K562 (cell line): ENCODE data around the gene GPR32. TPM values are rescaled to one million over a fixed set of nuclear protein-coding genes. Genes with fewer than 3 reads are reported as not detected.
"Not testable (repeated sequence)": the region's sequence is repeated elsewhere in the genome, so short reads cannot be mapped to it uniquely, and the experiment has no call there.

Experiments used
- ATAC-seq: fragments of 200-7000 bp; cut with Tn5 transposase; 3 replicates; pipeline ENCODE4 v1.9.1; 2020; ENCODE audit warnings: moderate library complexity
- BruUV-seq: library from RNA; stranded (reverse); fragments of 400-500 nt; replicated peaks from 2 replicates; lab custom pipeline; 2021; lab: Mats Ljungman, UMichigan
- CTCF ChIA-PET: fragments of 300-600 bp; formaldehyde crosslinking; extraction: SDS; loops from one replicate; lab custom pipeline; 2021; ENCODE audit warnings: low intra/inter-chr PET ratio; lab: Yijun Ruan, JAX
- POLR2A ChIA-PET: fragments of 300-600, 350-650 bp; sonication (Branson Sonifier 250); formaldehyde crosslinking; extraction: SDS; loops from one replicate; lab custom pipeline; 2021; ENCODE audit warnings: antibody characterized with exemption, inconsistent platforms; lab: Yijun Ruan, JAX
- DNase-seq, 4 experiments: peaks; one replicate each; pipeline versions ENCODE4 v3.0.0 to v3.0.0-alpha.2; 2011 to 2018; ENCODE audit warnings: low spot score in 3 of 4, mixed read lengths in 3 of 4; ENCODE audit errors: extremely low read depth in 1 of 4
- FAIRE-seq: peaks from 2 replicates; lab custom pipeline; 2011; peaks lifted over from hg19 to GRCh38; lab: Jason Lieb, UNC
- H2AFZ ChIP-seq: 2 replicates; pipeline ENCODE4 v1.6.0; 2011; ENCODE audit warnings: low read depth, low read length, control low read depth, inconsistent platforms
- H3K27ac ChIP-seq: fragments of 200-600 bp; 3 replicates; pipeline ENCODE4 v1.8.0; 2011; ENCODE audit warnings: low read depth, mild to moderate bottlenecking, control low read depth, inconsistent platforms, low read length, moderate library complexity, mixed read lengths; ENCODE audit errors: extremely low read depth
- H3K27me3 ChIP-seq, 2 experiments: fragments of 300-600 bp in 1 of 2; 2 replicates in 1 of 2; 3 replicates in 1 of 2; pipeline versions ENCODE4 v1.6.0 to v1.8.0; 2011; ENCODE audit warnings: inconsistent platforms in 2 of 2, low read length in 2 of 2, mild to moderate bottlenecking in 1 of 2, mixed read lengths in 1 of 2, moderate library complexity in 1 of 2; ENCODE audit not compliant: control insufficient read depth in 2 of 2, insufficient read depth in 2 of 2
- H3K36me3 ChIP-seq: fragments of 300-600 bp; 3 replicates; pipeline ENCODE4 v1.8.0; 2011; ENCODE audit warnings: mild to moderate bottlenecking, low read length, inconsistent platforms; ENCODE audit not compliant: control insufficient read depth, insufficient read depth
- H3K4me1 ChIP-seq, 2 experiments: fragments of 200-600 bp in 1 of 2; replicated peaks in 1 of 2; 2 replicates in 1 of 2; 3 replicates in 1 of 2; pipeline versions ENCODE4 v1.5.1 to v1.8.0; 2011; ENCODE audit warnings: inconsistent platforms in 2 of 2, low read length in 2 of 2, mild to moderate bottlenecking in 1 of 2, mixed read lengths in 1 of 2, moderate library complexity in 1 of 2; ENCODE audit not compliant: control insufficient read depth in 2 of 2, insufficient read depth in 2 of 2
- H3K4me2 ChIP-seq: 2 replicates; pipeline ENCODE4 v1.6.1; 2011; ENCODE audit warnings: low read length, control low read depth, inconsistent platforms, mixed read lengths; ENCODE audit not compliant: insufficient read depth
- H3K4me3 ChIP-seq: fragments of 200-600 bp; sonication (generic), shearing (Covaris generic); 2 replicates; pipeline ENCODE4 v1.5.1; 2016; ENCODE audit warnings: control low read depth, inconsistent platforms
- H3K79me2 ChIP-seq: fragments of 200-600 bp; 3 replicates; pipeline ENCODE4 v1.8.0; 2011; ENCODE audit warnings: low read length, inconsistent platforms; ENCODE audit not compliant: control insufficient read depth, insufficient read depth
- H3K9ac ChIP-seq, 2 experiments: 2 replicates each; pipeline versions ENCODE4 v1.6.0 to v1.6.1; 2011; ENCODE audit warnings: low read depth in 2 of 2, low read length in 2 of 2, control low read depth in 1 of 2, inconsistent platforms in 1 of 2, mild to moderate bottlenecking in 1 of 2, mixed read lengths in 1 of 2; ENCODE audit not compliant: insufficient read depth in 1 of 2
- H3K9me1 ChIP-seq: one replicate; pipeline ENCODE4 v1.6.0; 2011; ENCODE audit warnings: inconsistent platforms, mild to moderate bottlenecking, low read length, moderate library complexity; ENCODE audit not compliant: control insufficient read depth, insufficient read depth
- H3K9me3 ChIP-seq: replicated peaks from 2 replicates; pipeline ENCODE4 v1.5.1; 2011; ENCODE audit warnings: low read depth, low read length, inconsistent platforms; ENCODE audit not compliant: control insufficient read depth, insufficient read depth
- H4K20me1 ChIP-seq: replicated peaks from 2 replicates; pipeline ENCODE4 v1.6.1; 2011; ENCODE audit warnings: low read length, inconsistent platforms, mixed read lengths; ENCODE audit not compliant: control insufficient read depth, insufficient read depth
- ATF1 ChIP-seq, 2 experiments: fragments of 450-650 bp in 1 of 2; IDR thresholded peaks; 2 replicates each; pipeline ENCODE4 v1.6.1; 2016; ENCODE audit warnings: missing compliant biosample characterization in 1 of 2, missing genetic modification characterization in 1 of 2
- BHLHE40 ChIP-seq: IDR thresholded peaks from 2 replicates; pipeline ENCODE4 v1.6.1; 2011; ENCODE audit warnings: low read length, improper control_type of control experiment
- CBFA2T2 ChIP-seq: fragments of 450-650 bp; conservative IDR thresholded peaks from 2 replicates; pipeline ENCODE4 v1.6.1; 2017; ENCODE audit warnings: mild to moderate bottlenecking
- CREB1 ChIP-seq, 2 experiments: sonication (generic) in 1 of 2; formaldehyde crosslinking in 1 of 2; IDR thresholded peaks; 2 replicates each; pipeline versions ENCODE4 v1.6.1 to v1.8.0; 2012 to 2022; ENCODE audit warnings: inconsistent platforms in 1 of 2, mild to moderate bottlenecking in 1 of 2, missing genetic modification reagents in 1 of 2, moderate library complexity in 1 of 2
- CREB3L1 ChIP-seq: fragments of 450-650 bp; IDR thresholded peaks from 2 replicates; pipeline ENCODE4 v1.6.1; 2014; ENCODE audit warnings: low read depth, mild to moderate bottlenecking, moderate library complexity, borderline replicate concordance
- JUND ChIP-seq, 2 experiments: IDR thresholded peaks; 2 replicates in 1 of 2; 3 replicates in 1 of 2; pipeline ENCODE4 v1.6.1; 2011; ENCODE audit warnings: borderline replicate concordance in 2 of 2, low read depth in 2 of 2, low read length in 2 of 2, improper control_type of control experiment in 1 of 2, missing biosample characterization in 1 of 2, missing genetic modification characterization in 1 of 2, missing genetic modification reagents in 1 of 2
- PKNOX1 ChIP-seq: fragments of 450-650 bp; IDR thresholded peaks from 2 replicates; pipeline ENCODE4 v1.6.1; 2016
- RFX1 ChIP-seq: fragments of 450-650 bp; IDR thresholded peaks from 2 replicates; pipeline ENCODE4 v1.6.1; 2016; ENCODE audit warnings: mild to moderate bottlenecking, moderate library complexity
- SMARCC2 ChIP-seq: fragments of 450-650 bp; IDR thresholded peaks from 2 replicates; pipeline ENCODE4 v1.6.1; 2017; ENCODE audit warnings: antibody characterized with exemption, moderate library complexity, mild to moderate bottlenecking, low read depth
- SRF ChIP-seq, 2 experiments: fragments of 250-450, 450-650 bp in 1 of 2; sonication (Bioruptor Pico) in 1 of 2; sonication (generic) in 1 of 2; formaldehyde crosslinking; IDR thresholded peaks; 2 replicates each; pipeline versions ENCODE4 v1.5.0 to v1.5.1; 2020 to 2022; ENCODE audit warnings: mild to moderate bottlenecking in 1 of 2, missing genetic modification reagents in 1 of 2
- TEAD4 ChIP-seq, 2 experiments: sonication (generic) in 1 of 2; formaldehyde crosslinking in 1 of 2; IDR thresholded peaks; 2 replicates each; pipeline versions ENCODE4 v1.6.1 to v1.8.0; 2012 to 2022; ENCODE audit warnings: borderline replicate concordance in 1 of 2, inconsistent platforms in 1 of 2, low read length in 1 of 2, mild to moderate bottlenecking in 1 of 2, missing genetic modification reagents in 1 of 2
- ZNF384 ChIP-seq: IDR thresholded peaks from 2 replicates; pipeline ENCODE4 v1.6.1; 2012; ENCODE audit warnings: low read depth, low read length, improper control_type of control experiment
- WGBS: fragments of 100-300 bp; shearing (Covaris generic); methylation state at CpG from one replicate; pipeline ENCODE4 v1.1.6; 2016; ENCODE audit warnings: low coverage, mixed read lengths; ENCODE audit not compliant: insufficient coverage; ENCODE audit errors: missing lambda C conversion rate; 5-methylcytosine and 5-hydroxymethylcytosine counted together
- in situ Hi-C: fragments of 300-500 bp; cut with MboI; formaldehyde crosslinking; loops from 4 replicates; pipeline ENCODE4 v1.15.0; 2018; ENCODE audit warnings: inconsistent platforms, mixed read lengths
- intact Hi-C: fragments of 100-400 bp; cut with micrococcal nuclease; formaldehyde crosslinking; loops from 2 replicates; pipeline ENCODE4 v1.14.2; 2022
- polyA plus RNA-seq, 8 experiments: library from polyadenylated mRNA; depleted of rRNA in 4 of 8; stranded (reverse) in 5 of 8; unstranded in 3 of 8; fragments of >200 nt; fragmentation: Nextera tagmentation in 2 of 8; fragmentation: Illumina TruSeq in 1 of 8; extraction: Ambion mirVana in 2 of 8; extraction: Trizol in 1 of 8; gene quantifications; 2 replicates each; pipeline versions ENCODE4 v1.2.1 to v1.2.3, GENCODE V29; 2011 to 2014; ENCODE audit warnings: inconsistent platforms in 1 of 8, missing spikeins in 1 of 8
- total RNA-seq, 7 experiments: library from RNA; depleted of rRNA in 6 of 7; stranded (reverse); fragments of >200 nt in 6 of 7; fragmentation: Illumina TruSeq in 2 of 7; extraction: Trizol in 2 of 7; gene quantifications; 2 replicates each; pipeline versions ENCODE4 v1.2.1 to v1.2.3, GENCODE V29; 2011 to 2021; ENCODE audit warnings: low replicate concordance in 1 of 7

GPR32 gene
- total and polyA plus RNA-seq, 9 of the 15 experiments (the other 6 are each of a cell fraction or from before 2014, with no cell fraction given) = not detected

DNA sequence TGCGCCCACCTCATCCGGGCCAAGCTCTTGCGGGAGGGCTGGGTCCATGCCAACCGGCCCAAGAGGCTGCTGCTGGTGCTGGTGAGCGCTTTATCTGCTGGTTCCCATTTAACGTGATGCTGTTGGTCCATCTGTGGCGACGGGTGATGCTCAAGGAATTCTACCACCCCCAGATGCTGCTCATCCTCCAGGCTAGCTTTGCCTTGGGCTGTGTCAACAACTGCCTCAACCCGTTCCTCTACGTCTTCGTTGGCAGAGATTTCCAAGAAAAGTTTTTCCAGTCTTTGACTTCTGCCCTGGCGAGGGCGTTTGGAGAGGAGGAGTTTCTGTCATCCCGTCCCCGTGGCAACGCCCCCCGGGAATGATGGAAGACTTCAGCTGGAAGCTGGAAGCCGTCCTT lies 11.2 kb upstream of the GPR32 start:
- H3K4me2 ChIP-seq, FAIRE-seq, DNase-seq, H3K4me1 ChIP-seq, in situ Hi-C loops, H3K27ac ChIP-seq, H3K36me3 ChIP-seq, BruUV-seq, intact Hi-C loops, H3K9me1 ChIP-seq, H3K9me3 ChIP-seq, H3K27me3 ChIP-seq, H3K79me2 ChIP-seq, H3K4me3 ChIP-seq, H4K20me1 ChIP-seq, CTCF ChIA-PET, H3K9ac ChIP-seq, ATAC-seq: not testable (repeated sequence)
- TF ChIP-seq RFX1 = peak; percentile 36; the same call in 1 of the 2 replicates
- H2AFZ ChIP-seq = peak overlapping the region; percentile 93
- POLR2A ChIA-PET = interaction anchor here (0.6 kb wide), 1 partner anchor 20 kb away, joined by 3 read pairs; no protein-coding TSS in a partner anchor
- 69% methylated on average over 9 of the region's 18 CpGs for WGBS

GRCh38 chr19:50759886-50760285 lies 10.4 kb upstream of the GPR32 start:
- Histone ChIP-seq H3K36me3 (no peaks in the 10 kb centered on the region), H3K9me3 (no peaks in the 10 kb centered on the region), H3K79me2 (no peaks in the 10 kb centered on the region), H3K4me1 (peaks cover 6 to 9% of the 10 kb centered on the region in 2 experiments; a peak in 4 of 5 replicates), H3K9ac (no peak overlapping the region), H3K9me1 (no peaks in the 10 kb centered on the region), H3K4me2 (0 out of 2 replicates have a peak overlapping the region, but pooled peaks have one; percentile 9), H3K27ac (no peak overlapping the region), H4K20me1 (no peaks in the 10 kb centered on the region), H2AFZ (peak overlapping the region; percentile 93), H3K27me3 (no peaks in the 10 kb centered on the region), H3K4me3 (no peak overlapping the region)
- intact Hi-C loops (no loop called here), in situ Hi-C loops (no loop called here)
- peak; percentile 88 for ATAC-seq
- CTCF ChIA-PET = no interaction called here
- FAIRE-seq = peak; percentile 83
- POLR2A ChIA-PET = no interaction called here
- peak; percentile 47 to 79 (median 62) for DNase-seq
- BruUV-seq = no TSS peak
- 41% methylated on average over 4 of the region's 4 CpGs for WGBS
- 0 out of 2 replicates have a peak, but pooled peaks have one; percentile 10 for TF ChIP-seq JUND (IDR thresholded peaks at IDR 0.05; ENCODE audit: borderline replicate concordance, low read depth, low read length)
- no peak for TF ChIP-seq JUND (tag; IDR thresholded peaks at IDR 0.05; ENCODE audit: borderline replicate concordance, low read depth, low read length)
- TF ChIP-seq SRF (CRISPR knock-in tag; IDR thresholded peaks at IDR 0.05) = no peak
- TF ChIP-seq PKNOX1 = peak; percentile 25; the same call in 1 of the 2 replicates
- no peak for TF ChIP-seq ZNF384
- TF ChIP-seq CREB1 (IDR thresholded peaks at IDR 0.05) = no peak
- no peak for TF ChIP-seq CREB1 (CRISPR knock-in tag; IDR thresholded peaks at IDR 0.05)
- no peak for TF ChIP-seq ATF1 (CRISPR knock-in tag; IDR thresholded peaks at IDR 0.05)
- TF ChIP-seq ATF1 (tag; IDR thresholded peaks at IDR 0.05) = peak; percentile 43; the same call in 1 of the 2 replicates
- peak; percentile 62; the same call in 1 of the 2 replicates for TF ChIP-seq CREB3L1
- peak; percentile 58 for TF ChIP-seq TEAD4 (IDR thresholded peaks at IDR 0.05; ENCODE audit: low read length)
- TF ChIP-seq TEAD4 (CRISPR knock-in tag; IDR thresholded peaks at IDR 0.05; ENCODE audit: borderline replicate concordance) = no peak
- peak; percentile 48 for TF ChIP-seq CBFA2T2
- TF ChIP-seq SMARCC2 = no peak
- TF ChIP-seq BHLHE40 = 0 out of 2 replicates have a peak, but pooled peaks have one; percentile 12
